AG04450 (cell line): ENCODE data around the gene A3GALT2. TPM values are rescaled to one million over a fixed set of nuclear protein-coding genes. Genes with fewer than 3 reads are reported as not detected.
A peak's percentile ranks its signal among the peaks of the same experiment; 100 is the strongest.

Experiments
- CTCF ChIA-PET: fragments of 300-600, 350-600 bp; formaldehyde crosslinking; extraction: SDS; loops from one replicate; lab custom pipeline; 2022; ENCODE audit warnings: antibody characterized with exemption, inconsistent platforms; lab: Charles Lee
- POLR2A ChIA-PET: fragments of 350-600 bp; formaldehyde crosslinking; extraction: SDS; loops from one replicate; lab custom pipeline; 2021; ENCODE audit warnings: antibody characterized with exemption, inconsistent platforms; lab: Yijun Ruan, JAX
- DNase-seq: peaks from one replicate; pipeline ENCODE4 v3.0.0-alpha.2; 2011; ENCODE audit warnings: low read depth, low spot score
- H3K27ac ChIP-seq: one replicate; pipeline ENCODE4 v1.5.1; 2012; ENCODE audit warnings: low read depth, low read length, control low read depth
- H3K27me3 ChIP-seq: one replicate; pipeline ENCODE4 v1.6.0; 2012; ENCODE audit warnings: low read length; ENCODE audit not compliant: control insufficient read depth, insufficient read depth
- H3K4me3 ChIP-seq: 2 replicates; pipeline ENCODE4 v1.5.1; 2011; ENCODE audit warnings: mild to moderate bottlenecking, low read depth, low read length, control low read depth
- H3K9me3 ChIP-seq: 2 replicates; pipeline ENCODE4 v1.5.1; 2012; ENCODE audit warnings: low read length; ENCODE audit not compliant: control insufficient read depth, insufficient read depth
- CTCF ChIP-seq: IDR thresholded peaks from 2 replicates; pipeline ENCODE4 v1.5.1; 2011; ENCODE audit warnings: low read depth, low read length, control low read depth, inconsistent platforms
- polyA plus RNA-seq: library from polyadenylated mRNA; depleted of rRNA; stranded (reverse); fragments of >200 nt; gene quantifications from 2 replicates; pipeline ENCODE4 v1.2.3, GENCODE V29; 2011

A3GALT2 gene
- polyA plus RNA-seq, 1 experiment: not detected

DNA sequence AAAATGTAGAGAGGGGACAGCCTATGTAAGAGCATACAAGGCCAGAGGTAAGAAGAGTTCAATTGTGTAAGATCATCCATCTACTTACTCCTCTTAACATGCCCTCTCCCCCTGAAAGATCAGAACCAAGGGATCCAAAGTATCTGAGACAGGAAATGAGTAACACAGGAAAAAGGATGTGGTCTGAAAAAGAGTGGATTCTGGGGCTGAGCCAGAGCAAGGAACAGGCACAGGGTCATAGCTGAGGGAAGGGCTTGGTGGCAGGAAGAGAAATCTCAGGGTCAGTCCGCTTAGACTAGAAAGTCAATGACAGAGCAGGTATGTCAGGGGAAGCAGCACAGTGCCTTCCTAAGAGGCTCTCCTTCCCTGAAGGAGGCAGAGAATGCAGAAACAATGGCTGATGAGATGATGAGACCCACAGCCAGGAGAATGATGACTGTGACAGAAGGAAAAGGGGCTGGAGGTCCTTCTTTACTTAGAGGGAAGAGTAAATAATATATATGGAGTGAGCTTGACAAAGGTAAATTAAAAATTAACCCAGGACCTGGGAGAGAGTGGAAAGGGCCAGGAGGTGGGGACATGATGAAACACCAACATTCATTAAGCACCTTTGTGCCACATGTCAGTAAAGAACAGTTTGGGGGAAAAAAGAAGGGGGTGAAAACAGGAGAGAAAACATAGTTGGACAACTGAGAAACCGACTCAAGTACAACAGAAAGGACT lies 26.2 kb upstream of the A3GALT2 start:
- DNase-seq: no peak
- H3K4me3 ChIP-seq: peak overlapping the region; percentile 87
- peak overlapping the region; percentile 86 for H3K27ac ChIP-seq
- POLR2A ChIA-PET: interaction anchor here (1.0 to 1.7 kb wide), 3 partner anchors 9 to 28 kb away, joined by 4 to 6 read pairs (median 4); no protein-coding TSS in a partner anchor
- CTCF ChIA-PET: interaction anchor here (1.3 to 1.8 kb wide), 3 partner anchors 52 to 124 kb away, joined by 5 to 7 read pairs (median 6); no protein-coding TSS in a partner anchor
- no peaks in the 10 kb centered on the region for H3K9me3 ChIP-seq
- H3K27me3 ChIP-seq: no peaks in the 10 kb centered on the region
- no peak for TF ChIP-seq CTCF

DNA sequence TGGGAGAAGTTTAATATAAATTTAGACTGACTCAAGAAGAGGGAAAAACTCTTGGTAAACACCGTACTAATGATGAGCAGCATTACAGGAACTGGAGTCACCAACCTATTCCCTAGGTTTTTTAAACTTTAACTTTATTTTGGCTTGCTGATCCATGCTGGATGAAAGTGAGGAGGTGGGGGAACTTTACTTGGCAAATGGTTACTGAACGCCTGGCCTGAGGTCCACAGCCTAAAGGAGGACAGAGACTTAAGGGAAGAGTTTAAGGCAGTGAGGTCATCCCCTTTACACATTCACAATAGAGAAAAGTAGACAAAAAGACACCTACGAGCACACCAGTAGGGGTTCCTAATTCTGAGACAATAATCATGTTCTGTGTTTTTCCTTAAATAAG lies 25.6 kb upstream of the A3GALT2 start:
- H3K27me3 ChIP-seq: no peaks in the 10 kb centered on the region
- TF ChIP-seq CTCF: 0 out of 2 replicates have a peak, but pooled peaks have one; percentile 1
- no peak for DNase-seq
- H3K9me3 ChIP-seq: no peaks in the 10 kb centered on the region
- H3K4me3 ChIP-seq: peak overlapping the region; percentile 87
- ChIA-PET CTCF (interaction anchor here (1.4 kb wide), 1 partner anchor 125 kb away, joined by 7 read pairs; no protein-coding TSS in a partner anchor), POLR2A (interaction anchor here (1.0 to 1.6 kb wide), 2 partner anchors 8 to 27 kb away, joined by 4 to 6 read pairs; no protein-coding TSS in a partner anchor)
- peak overlapping the region; percentile 86 for H3K27ac ChIP-seq

DNA sequence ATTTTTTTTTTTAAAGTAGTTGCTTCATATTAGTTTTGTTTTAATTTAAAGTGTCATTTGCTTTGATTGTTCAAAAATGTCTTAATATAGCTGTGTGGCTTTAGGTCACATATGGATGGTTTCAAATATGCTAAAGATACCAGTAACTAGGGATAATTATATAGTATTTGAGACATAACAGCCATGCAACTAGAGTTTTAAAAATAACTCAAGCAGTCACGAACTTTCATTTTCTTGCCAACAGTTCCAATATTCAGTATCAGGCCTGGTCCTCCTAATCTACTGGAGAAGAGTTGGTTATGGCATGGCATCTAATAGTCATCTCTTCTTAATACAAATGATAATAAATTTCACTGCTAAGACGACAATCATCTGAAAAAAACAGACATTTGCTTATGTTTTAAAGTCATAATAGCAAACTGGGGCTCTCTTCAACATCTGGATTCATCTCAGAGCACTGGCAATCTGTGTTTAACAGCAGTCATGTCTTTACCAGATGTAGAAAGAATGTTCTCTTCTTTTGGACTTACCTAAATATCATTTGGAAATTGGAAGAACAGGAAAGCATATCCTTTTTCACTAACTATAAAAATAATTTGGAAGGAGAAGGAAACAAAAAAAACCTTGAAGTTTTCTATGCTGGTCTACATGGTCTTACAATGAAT lies 24.1 kb upstream of the A3GALT2 start:
- peak overlapping the region; percentile 15 for H3K4me3 ChIP-seq

DNA sequence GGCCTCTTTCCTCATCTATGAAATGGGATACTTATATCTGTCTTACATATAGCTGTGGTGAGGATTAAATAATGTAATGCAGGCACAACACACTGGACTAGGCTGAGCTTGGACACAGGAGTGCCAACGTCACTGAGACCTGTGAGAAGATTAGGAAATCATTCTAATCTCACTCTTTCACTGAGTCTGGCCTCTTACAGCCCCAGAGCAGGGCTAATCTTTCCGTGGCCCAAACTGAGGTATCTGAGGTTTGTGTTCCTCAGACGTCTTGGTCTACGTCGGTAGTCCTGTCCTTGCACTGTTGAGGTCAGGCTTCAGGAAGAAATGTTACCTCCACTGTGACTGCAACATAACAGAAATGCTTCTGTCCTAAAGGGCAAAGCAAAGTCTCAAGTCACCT lies 22.6 kb upstream of the A3GALT2 start:
- ChIA-PET POLR2A (interaction anchor here (0.6 to 0.7 kb wide), 2 partner anchors 23 to 410 kb away, joined by 3 to 4 read pairs; no protein-coding TSS in a partner anchor), CTCF (no interaction called here)
- no peak overlapping the region for H3K27ac ChIP-seq

More for the DNA sequence above, 24.1 kb upstream of the A3GALT2 start:
- no peak for DNase-seq
- POLR2A ChIA-PET: no interaction called here
- CTCF ChIA-PET: no interaction called here
- Histone ChIP-seq H3K9me3 (no peaks in the 10 kb centered on the region), H3K27me3 (no peaks in the 10 kb centered on the region), H3K27ac (no peak overlapping the region)
- TF ChIP-seq CTCF: no peak

More for the DNA sequence above, 22.6 kb upstream of the A3GALT2 start:
- TF ChIP-seq CTCF: no peak
- no peak for DNase-seq
- H3K27me3 ChIP-seq: no peaks in the 10 kb centered on the region
- no peaks in the 10 kb centered on the region for H3K9me3 ChIP-seq
- no peak overlapping the region; the same call in 1 of the 2 replicates for H3K4me3 ChIP-seq
